ENCODE data around the gene KHDC4.

DNA sequence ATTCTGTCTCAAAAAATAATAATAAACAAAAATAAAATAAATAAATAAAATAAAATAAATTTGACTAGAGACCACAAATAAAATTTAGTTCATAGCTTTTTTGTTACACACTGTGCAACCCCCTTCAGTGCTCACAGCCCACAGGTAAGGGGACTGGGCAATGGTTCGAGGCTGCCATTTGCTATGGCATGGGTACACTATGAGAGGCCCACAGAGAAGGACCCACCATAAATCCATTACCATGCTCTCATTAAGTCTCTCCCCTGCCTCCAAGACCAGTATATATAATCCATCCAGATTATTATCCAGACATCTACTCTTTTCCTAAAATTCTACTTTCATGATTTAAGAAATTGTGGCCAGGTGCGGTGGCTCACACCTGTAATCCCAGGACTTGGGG is 14.4 kb downstream of the KHDC4 start:
- TF ChIP-seq, protein P1, sequence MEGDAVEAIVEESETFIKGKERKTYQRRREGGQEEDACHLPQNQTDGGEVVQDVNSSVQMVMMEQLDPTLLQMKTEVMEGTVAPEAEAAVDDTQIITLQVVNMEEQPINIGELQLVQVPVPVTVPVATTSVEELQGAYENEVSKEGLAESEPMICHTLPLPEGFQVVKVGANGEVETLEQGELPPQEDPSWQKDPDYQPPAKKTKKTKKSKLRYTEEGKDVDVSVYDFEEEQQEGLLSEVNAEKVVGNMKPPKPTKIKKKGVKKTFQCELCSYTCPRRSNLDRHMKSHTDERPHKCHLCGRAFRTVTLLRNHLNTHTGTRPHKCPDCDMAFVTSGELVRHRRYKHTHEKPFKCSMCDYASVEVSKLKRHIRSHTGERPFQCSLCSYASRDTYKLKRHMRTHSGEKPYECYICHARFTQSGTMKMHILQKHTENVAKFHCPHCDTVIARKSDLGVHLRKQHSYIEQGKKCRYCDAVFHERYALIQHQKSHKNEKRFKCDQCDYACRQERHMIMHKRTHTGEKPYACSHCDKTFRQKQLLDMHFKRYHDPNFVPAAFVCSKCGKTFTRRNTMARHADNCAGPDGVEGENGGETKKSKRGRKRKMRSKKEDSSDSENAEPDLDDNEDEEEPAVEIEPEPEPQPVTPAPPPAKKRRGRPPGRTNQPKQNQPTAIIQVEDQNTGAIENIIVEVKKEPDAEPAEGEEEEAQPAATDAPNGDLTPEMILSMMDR (IDR thresholded peaks at IDR 0.05), result no peak
- TF ChIP-seq POLR2AphosphoS5 (IDR thresholded peaks at IDR 0.05; ENCODE audit: low read depth, low read length) (no peak), TAF1 (IDR thresholded peaks at IDR 0.05; ENCODE audit: borderline replicate concordance, low read depth, low read length) (no peak), NRF1 (IDR thresholded peaks at IDR 0.05; ENCODE audit: low read depth, low read length) (no peak), TCF12 (IDR thresholded peaks at IDR 0.05) (no peak), SMC3 (IDR thresholded peaks at IDR 0.05; ENCODE audit: low read depth, low read length) (no peak), FOXJ3 (CRISPR knock-in tag; IDR thresholded peaks at IDR 0.05) (no peak)
- TF ChIP-seq, protein P2, sequence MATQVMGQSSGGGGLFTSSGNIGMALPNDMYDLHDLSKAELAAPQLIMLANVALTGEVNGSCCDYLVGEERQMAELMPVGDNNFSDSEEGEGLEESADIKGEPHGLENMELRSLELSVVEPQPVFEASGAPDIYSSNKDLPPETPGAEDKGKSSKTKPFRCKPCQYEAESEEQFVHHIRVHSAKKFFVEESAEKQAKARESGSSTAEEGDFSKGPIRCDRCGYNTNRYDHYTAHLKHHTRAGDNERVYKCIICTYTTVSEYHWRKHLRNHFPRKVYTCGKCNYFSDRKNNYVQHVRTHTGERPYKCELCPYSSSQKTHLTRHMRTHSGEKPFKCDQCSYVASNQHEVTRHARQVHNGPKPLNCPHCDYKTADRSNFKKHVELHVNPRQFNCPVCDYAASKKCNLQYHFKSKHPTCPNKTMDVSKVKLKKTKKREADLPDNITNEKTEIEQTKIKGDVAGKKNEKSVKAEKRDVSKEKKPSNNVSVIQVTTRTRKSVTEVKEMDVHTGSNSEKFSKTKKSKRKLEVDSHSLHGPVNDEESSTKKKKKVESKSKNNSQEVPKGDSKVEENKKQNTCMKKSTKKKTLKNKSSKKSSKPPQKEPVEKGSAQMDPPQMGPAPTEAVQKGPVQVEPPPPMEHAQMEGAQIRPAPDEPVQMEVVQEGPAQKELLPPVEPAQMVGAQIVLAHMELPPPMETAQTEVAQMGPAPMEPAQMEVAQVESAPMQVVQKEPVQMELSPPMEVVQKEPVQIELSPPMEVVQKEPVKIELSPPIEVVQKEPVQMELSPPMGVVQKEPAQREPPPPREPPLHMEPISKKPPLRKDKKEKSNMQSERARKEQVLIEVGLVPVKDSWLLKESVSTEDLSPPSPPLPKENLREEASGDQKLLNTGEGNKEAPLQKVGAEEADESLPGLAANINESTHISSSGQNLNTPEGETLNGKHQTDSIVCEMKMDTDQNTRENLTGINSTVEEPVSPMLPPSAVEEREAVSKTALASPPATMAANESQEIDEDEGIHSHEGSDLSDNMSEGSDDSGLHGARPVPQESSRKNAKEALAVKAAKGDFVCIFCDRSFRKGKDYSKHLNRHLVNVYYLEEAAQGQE (IDR thresholded peaks at IDR 0.05; ENCODE audit: low read depth, low read length), result no peak
